WI38 (cell line): ENCODE results near the gene FRMD5.
A peak's percentile ranks its signal among the peaks of the same experiment; 100 is the strongest.

Experiments used
- H3K4me3 ChIP-seq: 2 replicates; pipeline ENCODE4 v1.5.1; 2011; ENCODE audit warnings: low read depth, mild to moderate bottlenecking, control low read depth, low read length
- CTCF ChIP-seq: IDR thresholded peaks from 2 replicates; pipeline ENCODE4 v1.5.1; 2012; ENCODE audit warnings: low read depth, mild to moderate bottlenecking, control low read depth, low read length

FRMD5 gene

GRCh38 chr15:43895586-43895985, 299.5 kb downstream of the FRMD5 start:
- H3K4me3 ChIP-seq: no peak overlapping the region
- no peak for TF ChIP-seq CTCF

- no peak for TF ChIP-seq CTCF
- no peak overlapping the region for H3K4me3 ChIP-seq
Measured at GRCh38 chr15:43893956-43894355, 301.1 kb downstream of the FRMD5 start.

- TF ChIP-seq CTCF: no peak
- H3K4me3 ChIP-seq: no peak overlapping the region
Measured at GRCh38 chr15:43889042-43889441, 306.0 kb downstream of the FRMD5 start.

- TF ChIP-seq CTCF: no peak
- H3K4me3 ChIP-seq: no peak overlapping the region
Measured at GRCh38 chr15:43887901-43888300, 307.2 kb downstream of the FRMD5 start.

GRCh38 chr15:43886558-43886957, 308.5 kb downstream of the FRMD5 start:
- H3K4me3 ChIP-seq: no peak overlapping the region
- TF ChIP-seq CTCF: no peak

GRCh38 chr15:43883571-43883970, 311.5 kb downstream of the FRMD5 start:
- H3K4me3 ChIP-seq: no peak overlapping the region
- TF ChIP-seq CTCF: no peak

GRCh38 chr15:43881944-43882343, 313.1 kb downstream of the FRMD5 start:
- H3K4me3 ChIP-seq: no peak overlapping the region
- TF ChIP-seq CTCF: peak; percentile 27
